ENCODE measurements around the gene DNMT3A.

DNMT3A gene

DNA sequence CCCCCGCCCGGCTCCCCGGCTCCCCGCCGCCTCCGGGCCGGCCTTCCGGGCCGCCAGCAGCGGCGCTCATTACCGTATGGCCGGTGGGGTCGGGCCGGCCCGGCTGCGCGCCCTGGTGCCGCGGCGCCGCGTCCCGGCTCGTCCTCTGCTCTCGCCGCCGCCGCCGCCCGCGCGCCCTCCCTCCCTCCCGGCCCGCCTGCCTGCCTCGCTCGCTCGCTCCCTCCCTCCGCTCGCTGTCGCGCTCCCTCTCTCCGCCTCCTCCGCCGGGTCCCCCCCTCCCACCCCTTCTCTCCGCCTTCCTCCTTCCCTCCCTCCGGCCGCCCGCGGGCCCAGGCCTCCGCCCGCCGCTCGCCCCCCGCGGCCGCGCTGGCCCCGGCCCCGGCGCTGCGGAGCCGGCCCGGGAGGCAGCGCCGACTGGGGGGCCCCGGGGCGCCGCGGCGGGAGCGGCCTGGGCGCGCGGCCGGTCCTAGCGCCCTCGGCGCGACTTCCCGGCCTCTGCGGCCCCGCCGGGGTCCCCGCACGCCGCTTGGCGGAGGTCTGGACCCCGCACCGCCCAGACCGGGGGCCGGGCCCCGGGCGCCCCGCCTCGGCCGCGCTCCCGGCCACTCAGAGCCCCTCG is at the start of gene DNMT3A:
Gene DNMT3A (minus strand): TSS at position 173 of the 619 bp plus-strand sequence. CDS start 27,941 bp downstream, outside the sequence.
- peaks cover 24% of the 10 kb centered on the region for H3K4me1 Mint-ChIP-seq (ENCODE audit: low read depth)
- H3K27me3 Mint-ChIP-seq (ENCODE audit: low read depth), result no peaks in the 10 kb centered on the region
- peak within 1 kb of the TSS; percentile 79 for H3K4me3 Mint-ChIP-seq
- H3K36me3 Mint-ChIP-seq (ENCODE audit: low read depth), result peaks cover 6% of the 10 kb centered on the region
- peak within 1 kb of the TSS; percentile 83 for H3K27ac Mint-ChIP-seq
- H3K9me3 Mint-ChIP-seq, result no peaks in the 10 kb centered on the region
- DNase-seq (ENCODE audit: low spot score), result peak; percentile 32

DNA sequence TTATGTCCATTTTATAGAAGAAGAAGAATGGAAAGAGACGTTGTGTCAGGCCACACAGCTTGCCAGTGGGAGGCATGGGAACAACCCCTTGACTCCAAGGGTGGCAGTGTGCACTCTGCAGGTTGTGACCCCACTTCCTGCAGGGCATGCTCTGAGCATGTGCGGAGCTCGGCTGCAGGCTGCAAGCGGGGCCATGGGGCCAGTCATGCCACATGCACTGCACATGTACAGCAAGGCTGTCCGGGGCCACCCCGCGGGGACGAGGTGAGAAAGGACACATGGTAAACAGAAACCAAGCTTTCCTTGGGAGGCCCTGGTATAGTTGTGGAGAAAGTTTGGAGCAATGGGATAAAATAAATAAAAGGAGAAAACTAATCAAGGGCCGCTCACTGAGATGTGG is 47.4 kb upstream of the DNMT3A start:
- Mint-ChIP-seq H3K27ac (no peak overlapping the region), H3K4me1 (ENCODE audit: low read depth) (peaks cover 22% of the 10 kb centered on the region), H3K9me3 (peaks cover 3% of the 10 kb centered on the region), H3K36me3 (ENCODE audit: low read depth) (peaks cover 27% of the 10 kb centered on the region), H3K27me3 (ENCODE audit: low read depth) (no peaks in the 10 kb centered on the region), H3K4me3 (no peak overlapping the region)
- DNase-seq (ENCODE audit: low spot score), result no peak

DNA sequence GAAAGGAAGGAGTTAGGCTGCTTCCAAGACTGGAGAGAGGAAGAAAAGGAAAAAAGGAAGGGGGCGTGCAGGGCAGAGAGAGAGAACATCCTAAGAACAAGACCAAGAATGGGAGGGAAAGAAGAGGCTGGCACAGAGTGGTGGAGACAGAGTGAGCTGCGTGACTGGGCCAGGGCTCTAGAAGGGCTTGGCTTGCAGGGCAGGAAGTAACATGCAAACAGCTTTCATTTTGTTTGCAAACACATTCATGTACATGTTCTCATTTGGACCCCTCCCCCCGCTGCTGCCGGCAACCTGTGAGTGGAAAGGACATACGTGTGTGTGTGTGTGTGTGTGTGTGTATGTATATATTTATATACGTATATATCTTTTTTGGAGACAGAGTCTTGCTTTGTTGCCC is 46.8 kb upstream of the DNMT3A start:
- H3K27ac Mint-ChIP-seq, result peak overlapping the region; percentile 68
- H3K9me3 Mint-ChIP-seq, result peaks cover 3% of the 10 kb centered on the region
- DNase-seq (ENCODE audit: low spot score), result no peak
- no peaks in the 10 kb centered on the region for H3K27me3 Mint-ChIP-seq (ENCODE audit: low read depth)
- peak overlapping the region; percentile 7 for H3K4me3 Mint-ChIP-seq
- H3K4me1 Mint-ChIP-seq (ENCODE audit: low read depth), result peaks cover 20% of the 10 kb centered on the region
- H3K36me3 Mint-ChIP-seq (ENCODE audit: low read depth), result peaks cover 27% of the 10 kb centered on the region

DNA sequence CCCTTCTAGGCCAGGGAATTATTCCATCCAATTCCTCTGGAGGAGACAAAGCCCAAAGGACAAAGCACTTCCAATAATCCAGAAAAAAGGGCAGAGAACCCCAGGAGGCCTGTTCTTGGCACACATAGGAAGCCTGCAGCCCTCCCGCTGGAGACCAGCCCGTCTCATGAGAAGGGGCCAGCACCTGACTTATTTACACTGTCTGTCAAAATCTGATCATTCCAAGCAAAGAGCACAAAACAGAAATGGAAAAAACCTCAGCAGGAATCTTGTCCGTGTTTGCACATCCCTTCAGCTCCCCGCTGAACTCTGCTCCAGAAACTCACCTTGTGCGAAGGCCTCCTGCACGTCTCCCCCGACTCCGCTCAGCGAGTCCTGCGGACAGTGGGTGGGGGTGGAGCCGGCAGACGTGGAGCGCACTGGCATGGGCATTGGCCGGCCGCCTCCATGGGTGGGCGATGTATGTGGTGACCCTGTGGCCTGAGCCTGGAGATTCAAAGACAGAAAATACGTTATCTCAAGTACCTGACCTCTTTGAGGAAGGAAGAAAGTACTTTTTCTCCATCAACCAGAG is 46.2 kb upstream of the DNMT3A start:
- no peak for DNase-seq (ENCODE audit: low spot score)
- Mint-ChIP-seq H3K36me3 (ENCODE audit: low read depth) (peaks cover 26% of the 10 kb centered on the region), H3K4me3 (peak overlapping the region; percentile 7), H3K4me1 (ENCODE audit: low read depth) (peaks cover 20% of the 10 kb centered on the region), H3K9me3 (peaks cover 3% of the 10 kb centered on the region), H3K27ac (peak overlapping the region; percentile 68), H3K27me3 (ENCODE audit: low read depth) (no peaks in the 10 kb centered on the region)

DNA sequence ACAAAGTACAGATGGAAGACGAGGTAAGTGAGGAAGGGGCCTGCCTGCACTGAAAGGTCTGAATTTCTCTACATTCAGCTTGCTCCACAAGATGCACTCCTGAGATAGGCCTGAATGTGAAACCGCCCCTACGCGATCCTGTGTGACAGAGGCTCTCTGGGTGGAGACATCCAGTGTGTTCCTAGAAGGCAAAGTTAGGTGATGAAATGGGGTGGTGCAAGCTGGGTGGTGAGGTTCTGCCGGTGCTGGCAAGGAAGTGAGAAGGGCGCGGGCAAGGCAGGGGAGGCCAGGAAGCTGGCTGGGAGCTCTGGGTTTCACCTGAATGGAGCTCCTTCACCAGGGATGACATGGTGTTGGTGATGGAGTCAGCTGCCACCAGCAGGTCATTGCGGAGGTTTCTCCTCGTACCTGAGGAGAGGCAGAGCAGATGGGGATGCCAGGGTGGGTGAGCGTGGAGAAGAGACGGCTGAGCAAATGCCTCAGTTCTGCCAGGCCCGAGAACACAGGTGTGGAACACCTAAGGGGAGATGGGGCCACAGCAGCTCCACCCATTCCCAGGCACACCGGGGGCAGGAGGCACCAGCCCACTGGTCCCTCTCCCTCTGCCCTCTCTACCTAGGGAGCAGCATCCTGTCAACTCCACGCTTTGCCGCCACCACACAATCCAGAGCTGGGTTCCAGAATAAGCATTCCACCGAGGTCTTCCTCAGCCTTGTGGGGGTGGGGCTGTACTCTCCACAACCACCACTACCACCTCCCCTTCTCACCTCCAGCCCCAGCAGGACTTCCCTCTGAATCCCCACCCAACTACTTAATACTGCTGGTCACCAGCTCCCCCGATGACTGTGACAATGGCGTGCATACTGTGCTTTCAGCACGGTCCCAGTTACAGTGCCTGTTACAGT is 45.5 kb upstream of the DNMT3A start:
- Mint-ChIP-seq H3K36me3 (ENCODE audit: low read depth) (peaks cover 26% of the 10 kb centered on the region), H3K4me3 (no peak overlapping the region), H3K9me3 (peaks cover 3% of the 10 kb centered on the region), H3K27me3 (ENCODE audit: low read depth) (no peaks in the 10 kb centered on the region), H3K4me1 (ENCODE audit: low read depth) (peaks cover 20% of the 10 kb centered on the region), H3K27ac (peak overlapping the region; percentile 62)
- no peak for DNase-seq (ENCODE audit: low spot score)

DNA sequence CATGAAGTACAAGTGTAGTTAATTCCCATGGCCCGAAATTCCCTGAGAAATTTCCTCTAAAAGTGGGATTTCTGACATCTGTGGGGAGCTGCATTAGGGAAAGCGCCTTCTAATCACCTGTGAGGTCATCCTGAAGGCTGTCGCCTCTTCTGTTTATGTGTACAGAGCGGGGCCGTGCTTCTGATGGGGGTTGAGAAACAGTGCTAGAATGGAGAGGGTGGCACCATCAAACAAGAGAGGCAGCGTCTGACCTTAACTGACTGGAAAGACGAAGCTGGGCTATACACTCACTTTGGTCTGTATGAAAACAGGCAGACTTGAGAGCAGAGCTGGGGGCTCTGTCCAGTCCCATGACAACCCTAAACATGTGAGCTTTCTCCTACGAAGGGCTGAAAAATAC is 44.2 kb upstream of the DNMT3A start:
- no peak for DNase-seq (ENCODE audit: low spot score)
- Mint-ChIP-seq H3K36me3 (ENCODE audit: low read depth) (peaks cover 22% of the 10 kb centered on the region), H3K9me3 (no peaks in the 10 kb centered on the region), H3K27ac (no peak overlapping the region), H3K4me3 (no peak overlapping the region), H3K4me1 (ENCODE audit: low read depth) (peaks cover 21% of the 10 kb centered on the region), H3K27me3 (ENCODE audit: low read depth) (no peaks in the 10 kb centered on the region)

DNA sequence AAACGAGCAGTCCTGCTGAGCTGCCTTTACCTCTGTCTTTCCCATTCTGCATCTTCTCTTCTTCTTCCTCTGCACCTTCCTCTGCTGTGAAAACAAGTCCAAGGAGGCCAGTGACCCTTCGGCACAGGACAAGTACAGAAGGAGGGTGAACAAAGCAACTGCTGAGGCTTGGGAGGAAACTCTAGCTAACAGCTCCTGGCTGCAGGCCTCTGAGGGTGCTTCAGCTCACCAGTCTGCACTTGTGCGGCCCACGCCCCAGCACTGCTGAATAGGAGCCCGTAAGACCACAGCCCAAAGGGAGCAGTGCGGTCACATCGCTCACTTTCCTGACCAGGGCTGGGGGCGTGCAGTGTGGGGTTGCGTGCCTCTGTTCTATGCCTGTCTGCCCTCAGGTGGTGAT is 42.1 kb upstream of the DNMT3A start:
- Mint-ChIP-seq H3K4me1 (ENCODE audit: low read depth) (peaks cover 27% of the 10 kb centered on the region), H3K4me3 (no peak overlapping the region), H3K36me3 (ENCODE audit: low read depth) (peaks cover 18% of the 10 kb centered on the region), H3K27me3 (ENCODE audit: low read depth) (no peaks in the 10 kb centered on the region), H3K9me3 (no peaks in the 10 kb centered on the region), H3K27ac (no peak overlapping the region)
- no peak for DNase-seq (ENCODE audit: low spot score)

DNA sequence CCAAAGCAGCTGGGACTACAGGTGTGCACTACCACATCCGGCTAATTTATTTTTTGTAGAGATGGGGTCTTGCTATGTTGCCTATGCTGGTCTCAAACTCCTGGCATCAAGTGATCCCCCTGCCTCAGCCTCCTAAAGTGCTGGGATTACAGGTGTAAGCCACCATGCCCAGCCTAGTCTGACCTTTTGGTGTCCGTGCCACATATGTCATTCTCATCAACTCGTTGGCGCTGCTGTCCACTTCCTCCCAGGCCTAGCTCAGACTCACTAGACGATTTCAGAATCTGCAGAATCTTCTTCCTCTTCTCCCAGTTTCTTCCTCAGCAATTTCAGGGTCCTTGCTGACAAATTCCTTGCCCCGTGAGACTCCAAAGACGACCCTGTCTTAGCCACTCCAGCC is 39.8 kb upstream of the DNMT3A start:
- H3K4me3 Mint-ChIP-seq, result no peak overlapping the region
- H3K27me3 Mint-ChIP-seq (ENCODE audit: low read depth), result no peaks in the 10 kb centered on the region
- no peaks in the 10 kb centered on the region for H3K9me3 Mint-ChIP-seq
- DNase-seq (ENCODE audit: low spot score), result no peak
- H3K36me3 Mint-ChIP-seq (ENCODE audit: low read depth), result peaks cover 16% of the 10 kb centered on the region
- H3K27ac Mint-ChIP-seq, result no peak overlapping the region
- H3K4me1 Mint-ChIP-seq (ENCODE audit: low read depth), result peaks cover 26% of the 10 kb centered on the region

DNA sequence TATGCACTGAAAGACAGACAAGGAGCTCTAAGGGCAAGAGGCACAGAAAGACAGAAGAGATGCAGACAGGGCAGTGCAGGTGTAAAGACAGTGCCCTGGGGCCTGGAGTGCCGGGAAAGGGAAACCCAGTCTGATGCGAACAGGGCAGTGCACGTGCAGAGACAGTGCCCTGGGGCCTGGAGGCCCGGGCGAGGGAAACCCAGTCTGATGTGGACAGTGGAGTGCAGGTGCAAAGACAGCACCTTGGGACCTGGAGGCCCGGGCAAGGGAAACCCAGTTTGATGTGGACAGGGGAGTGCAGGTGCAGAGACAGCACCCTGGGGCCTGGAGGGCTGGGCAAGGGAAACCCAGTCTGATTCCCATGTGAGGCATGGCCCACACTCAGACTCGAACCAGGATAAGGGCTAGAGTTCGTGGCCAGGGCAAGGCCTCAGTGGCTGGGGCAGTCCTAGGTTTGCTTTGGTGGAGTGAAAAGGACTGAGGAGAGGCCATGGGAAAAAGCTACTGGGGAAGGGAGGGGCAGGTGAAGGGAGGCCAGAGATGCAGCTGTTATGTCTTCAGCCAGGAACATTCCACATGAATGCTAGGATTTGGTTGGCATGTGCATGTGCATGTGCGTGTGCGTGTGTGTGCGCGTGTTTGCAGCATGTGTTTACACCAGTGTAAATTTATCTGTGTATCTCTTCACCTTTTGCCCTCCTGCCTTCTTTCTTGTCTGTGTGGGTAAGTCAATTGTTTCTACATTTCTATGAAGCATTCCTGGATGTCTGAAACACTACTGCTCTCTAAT is 39.1 kb upstream of the DNMT3A start:
- peaks cover 31% of the 10 kb centered on the region for H3K4me1 Mint-ChIP-seq (ENCODE audit: low read depth)
- no peak overlapping the region for H3K4me3 Mint-ChIP-seq
- no peak overlapping the region for H3K27ac Mint-ChIP-seq
- H3K36me3 Mint-ChIP-seq (ENCODE audit: low read depth), result peaks cover 15% of the 10 kb centered on the region
- no peak for DNase-seq (ENCODE audit: low spot score)
- no peaks in the 10 kb centered on the region for H3K27me3 Mint-ChIP-seq (ENCODE audit: low read depth)
- no peaks in the 10 kb centered on the region for H3K9me3 Mint-ChIP-seq

DNA sequence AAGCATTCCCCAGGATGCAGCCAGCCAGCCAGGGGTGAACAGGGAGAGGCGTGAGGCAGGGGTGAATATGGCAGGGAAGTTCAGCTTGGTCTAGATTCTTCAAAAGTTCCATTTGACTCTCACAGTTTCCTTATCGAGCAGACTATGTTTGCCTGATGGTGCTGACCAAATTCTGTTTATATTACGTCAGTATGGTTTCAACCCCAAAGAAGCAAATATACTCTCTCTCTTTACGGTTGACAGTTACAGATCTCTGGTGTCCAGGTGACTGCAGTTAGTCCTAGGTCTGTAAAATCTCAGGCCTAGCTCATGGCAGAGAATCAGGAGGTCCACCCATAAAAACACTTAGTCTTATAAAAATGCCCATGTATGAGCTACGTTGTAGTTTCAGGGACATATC is 38.3 kb upstream of the DNMT3A start:
- no peak for DNase-seq (ENCODE audit: low spot score)
- Mint-ChIP-seq H3K27ac (peak overlapping the region; percentile 37), H3K4me3 (no peak overlapping the region), H3K27me3 (ENCODE audit: low read depth) (no peaks in the 10 kb centered on the region), H3K4me1 (ENCODE audit: low read depth) (peaks cover 35% of the 10 kb centered on the region), H3K9me3 (no peaks in the 10 kb centered on the region), H3K36me3 (ENCODE audit: low read depth) (peaks cover 18% of the 10 kb centered on the region)

DNA sequence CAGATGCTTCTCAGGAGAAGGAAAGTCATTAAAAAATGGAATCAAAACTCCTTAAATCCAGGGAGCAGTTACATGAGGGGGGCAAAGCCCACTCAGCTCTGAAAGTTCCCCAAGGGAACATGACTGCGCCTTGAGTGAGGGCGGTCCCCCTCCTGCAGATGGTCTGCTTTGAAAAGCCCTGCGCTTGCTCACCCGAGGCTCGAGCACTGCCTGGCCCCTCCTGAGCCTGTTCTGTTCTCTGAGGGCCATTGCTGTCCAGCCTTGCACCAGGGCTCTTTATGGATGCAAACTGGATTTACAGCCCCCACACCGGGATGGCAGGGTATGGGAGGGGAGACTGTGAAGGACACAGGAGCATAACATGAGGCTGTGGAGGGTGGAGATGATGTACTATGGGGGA is 37.8 kb upstream of the DNMT3A start:
- Mint-ChIP-seq H3K4me3 (no peak overlapping the region), H3K9me3 (no peaks in the 10 kb centered on the region), H3K36me3 (ENCODE audit: low read depth) (peaks cover 18% of the 10 kb centered on the region), H3K4me1 (ENCODE audit: low read depth) (peaks cover 35% of the 10 kb centered on the region), H3K27me3 (ENCODE audit: low read depth) (no peaks in the 10 kb centered on the region), H3K27ac (peak overlapping the region; percentile 37)
- DNase-seq (ENCODE audit: low spot score), result no peak

DNA sequence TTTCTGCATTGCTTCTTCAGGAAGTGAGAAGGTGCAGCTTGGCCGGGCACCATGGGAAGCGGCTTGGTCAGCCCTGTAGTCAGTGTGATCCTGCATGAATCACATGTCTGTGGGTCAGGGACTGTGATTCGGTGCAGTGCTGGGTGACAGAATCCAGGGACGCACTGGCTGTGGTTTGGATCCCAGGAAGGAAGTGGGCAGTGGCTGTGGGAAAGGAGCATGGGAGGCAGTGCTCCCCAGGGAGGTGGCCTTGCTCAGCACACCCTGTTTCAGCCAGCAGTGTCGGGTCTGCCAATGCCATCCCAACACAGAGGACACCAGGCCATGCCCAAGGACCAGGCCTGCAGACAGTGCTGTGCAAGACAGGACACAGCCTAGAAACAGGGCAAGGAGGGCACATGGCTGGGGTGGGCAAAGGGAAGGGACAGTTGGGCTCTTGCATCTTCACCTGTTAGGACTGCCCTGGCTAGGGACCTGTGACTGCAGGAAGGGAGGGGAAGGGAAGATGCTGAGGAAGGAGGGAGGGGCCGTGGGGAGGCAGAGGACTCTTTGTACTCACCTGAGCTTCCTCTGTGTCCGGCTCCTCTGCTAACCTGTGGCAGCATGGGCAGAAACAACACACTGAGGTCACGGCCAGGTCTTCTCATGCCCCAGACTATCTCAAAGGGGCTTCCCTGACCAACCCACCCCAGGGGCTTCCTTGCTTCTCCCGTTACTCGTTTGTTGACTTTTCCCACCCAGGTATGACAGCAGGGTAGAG is 37.2 kb upstream of the DNMT3A start:
- Mint-ChIP-seq H3K27me3 (ENCODE audit: low read depth) (no peaks in the 10 kb centered on the region), H3K4me1 (ENCODE audit: low read depth) (peaks cover 35% of the 10 kb centered on the region), H3K27ac (peak overlapping the region; percentile 55), H3K9me3 (no peaks in the 10 kb centered on the region), H3K4me3 (no peak overlapping the region), H3K36me3 (ENCODE audit: low read depth) (peaks cover 18% of the 10 kb centered on the region)
- no peak for DNase-seq (ENCODE audit: low spot score)

DNA sequence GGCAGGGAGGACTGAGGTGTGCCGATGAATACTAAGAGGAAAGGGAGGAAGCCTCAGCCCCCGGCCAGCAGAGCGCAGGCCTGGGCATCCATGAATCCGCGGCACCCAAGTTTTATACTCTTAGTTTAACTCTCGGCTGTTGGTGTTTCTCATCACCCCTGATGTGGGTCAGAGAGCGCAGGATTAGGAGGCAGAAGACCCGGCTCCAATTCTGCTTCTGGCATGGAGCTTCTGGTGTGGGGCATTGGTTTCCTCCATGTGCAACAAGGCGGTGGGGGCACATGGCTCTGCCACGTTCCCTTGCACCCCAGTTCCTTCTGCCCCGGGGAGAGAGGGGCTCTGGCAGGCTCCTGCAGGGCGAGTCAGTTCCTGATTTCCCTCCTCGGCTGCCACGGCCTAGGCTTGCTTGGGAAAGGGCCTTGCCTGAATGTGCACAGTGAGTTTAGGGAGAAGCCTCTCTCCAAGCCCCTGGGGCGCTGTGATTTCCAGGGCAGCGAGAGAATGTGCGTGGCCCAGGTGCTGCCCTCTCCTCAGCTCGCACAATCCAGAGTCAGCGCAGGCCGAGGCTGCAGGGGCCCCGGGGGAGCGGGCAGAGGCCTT is 36.2 kb upstream of the DNMT3A start:
- Mint-ChIP-seq H3K27me3 (ENCODE audit: low read depth) (no peaks in the 10 kb centered on the region), H3K4me1 (ENCODE audit: low read depth) (peaks cover 35% of the 10 kb centered on the region), H3K4me3 (peak overlapping the region; percentile 77), H3K27ac (peak overlapping the region; percentile 98), H3K9me3 (no peaks in the 10 kb centered on the region), H3K36me3 (ENCODE audit: low read depth) (peaks cover 18% of the 10 kb centered on the region)
- no peak for DNase-seq (ENCODE audit: low spot score)
